HFF-Myc (cell line): Measurements from ENCODE around the gene VSIG10L.

ENCODE experiments used
- DNase-seq: peaks from one replicate; pipeline ENCODE4 v3.0.0-alpha.2; 2011; ENCODE audit warnings: low read depth; ENCODE audit errors: extremely low read depth
- H3K4me3 ChIP-seq: replicated peaks from 2 replicates; pipeline ENCODE4 v1.5.1; 2011; ENCODE audit warnings: low read depth, mild to moderate bottlenecking, control low read depth, low read length
- TF ChIP-seq, protein P1 (sequence below): IDR thresholded peaks from 2 replicates; pipeline ENCODE4 v1.5.1; 2012; ENCODE audit warnings: mild to moderate bottlenecking, low read depth, low read length, control low read depth; ENCODE audit errors: missing control alignments

VSIG10L gene

DNA sequence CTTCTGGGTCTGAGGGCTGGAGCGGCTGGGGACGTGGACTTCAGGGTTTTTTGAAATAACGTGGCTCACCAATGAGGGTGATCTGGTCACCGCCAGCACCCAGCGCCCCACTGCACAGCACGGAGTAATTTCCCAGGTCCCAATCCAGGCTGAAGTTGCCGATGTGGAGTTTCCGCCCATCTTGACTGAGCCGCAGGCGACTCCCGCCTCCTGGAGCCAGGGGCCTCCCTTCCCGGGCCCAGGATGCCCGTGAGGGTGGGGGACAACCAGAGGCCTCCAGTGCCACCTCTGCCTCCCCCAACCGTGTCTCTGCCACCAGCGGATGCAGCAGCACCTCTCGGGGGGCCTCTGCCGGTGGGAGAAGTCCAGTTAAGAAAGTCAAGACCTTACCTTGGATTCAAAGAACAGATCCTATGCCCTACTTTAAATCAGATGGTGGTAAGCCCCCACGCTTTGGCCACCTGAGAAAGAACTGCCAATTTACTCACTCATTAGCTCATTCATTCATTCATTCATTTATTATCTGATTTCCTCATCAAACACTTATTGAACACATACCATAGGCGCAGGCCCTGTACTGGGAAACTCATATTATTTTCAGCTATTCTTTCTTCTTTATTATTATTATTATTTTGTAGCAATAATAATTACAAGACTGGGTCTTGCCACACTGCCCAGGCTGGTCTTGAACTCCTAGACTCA is 3.9 kb downstream of the VSIG10L start:
- TF ChIP-seq, protein P1, sequence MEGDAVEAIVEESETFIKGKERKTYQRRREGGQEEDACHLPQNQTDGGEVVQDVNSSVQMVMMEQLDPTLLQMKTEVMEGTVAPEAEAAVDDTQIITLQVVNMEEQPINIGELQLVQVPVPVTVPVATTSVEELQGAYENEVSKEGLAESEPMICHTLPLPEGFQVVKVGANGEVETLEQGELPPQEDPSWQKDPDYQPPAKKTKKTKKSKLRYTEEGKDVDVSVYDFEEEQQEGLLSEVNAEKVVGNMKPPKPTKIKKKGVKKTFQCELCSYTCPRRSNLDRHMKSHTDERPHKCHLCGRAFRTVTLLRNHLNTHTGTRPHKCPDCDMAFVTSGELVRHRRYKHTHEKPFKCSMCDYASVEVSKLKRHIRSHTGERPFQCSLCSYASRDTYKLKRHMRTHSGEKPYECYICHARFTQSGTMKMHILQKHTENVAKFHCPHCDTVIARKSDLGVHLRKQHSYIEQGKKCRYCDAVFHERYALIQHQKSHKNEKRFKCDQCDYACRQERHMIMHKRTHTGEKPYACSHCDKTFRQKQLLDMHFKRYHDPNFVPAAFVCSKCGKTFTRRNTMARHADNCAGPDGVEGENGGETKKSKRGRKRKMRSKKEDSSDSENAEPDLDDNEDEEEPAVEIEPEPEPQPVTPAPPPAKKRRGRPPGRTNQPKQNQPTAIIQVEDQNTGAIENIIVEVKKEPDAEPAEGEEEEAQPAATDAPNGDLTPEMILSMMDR = no peak
- no peak for DNase-seq
- no peak overlapping the region for H3K4me3 ChIP-seq

DNA sequence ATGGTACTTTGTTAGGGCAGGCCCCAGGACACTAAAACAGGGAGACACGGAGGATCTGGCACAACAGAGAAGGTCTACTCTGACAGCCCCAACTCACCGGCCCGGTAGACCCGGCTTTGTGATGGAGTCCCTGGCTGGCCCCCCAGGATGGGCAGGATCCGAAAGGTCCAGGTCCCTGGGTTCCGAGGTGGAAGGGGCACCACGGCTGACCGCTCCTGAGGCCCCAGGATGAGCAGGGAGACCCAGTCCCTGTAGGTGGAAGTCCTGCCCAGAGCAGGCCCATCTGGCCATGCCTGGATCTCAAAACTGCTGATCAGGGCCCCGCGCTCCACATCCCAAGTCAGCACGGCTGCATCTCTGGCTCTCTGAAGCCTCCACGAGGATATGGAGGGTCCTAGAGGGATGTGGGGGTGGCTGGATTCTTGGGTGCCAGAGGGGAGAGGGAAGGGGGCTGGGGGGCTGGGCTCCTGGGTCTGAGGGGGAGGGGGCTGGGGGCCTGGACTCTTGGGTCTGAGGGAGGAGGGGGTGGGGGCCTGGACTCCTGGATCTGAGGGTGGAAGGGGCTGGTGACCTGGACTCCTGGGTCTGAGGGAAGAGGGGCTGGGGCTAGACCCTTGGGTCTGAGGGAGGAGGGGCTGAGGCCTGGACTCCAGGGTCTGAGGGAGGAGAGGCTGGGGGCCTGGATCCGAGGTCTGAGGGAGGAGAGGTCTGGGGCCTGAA is 4.6 kb downstream of the VSIG10L start:
- no peak overlapping the region for H3K4me3 ChIP-seq
- DNase-seq = no peak
- TF ChIP-seq, protein P1 = no peak

DNA sequence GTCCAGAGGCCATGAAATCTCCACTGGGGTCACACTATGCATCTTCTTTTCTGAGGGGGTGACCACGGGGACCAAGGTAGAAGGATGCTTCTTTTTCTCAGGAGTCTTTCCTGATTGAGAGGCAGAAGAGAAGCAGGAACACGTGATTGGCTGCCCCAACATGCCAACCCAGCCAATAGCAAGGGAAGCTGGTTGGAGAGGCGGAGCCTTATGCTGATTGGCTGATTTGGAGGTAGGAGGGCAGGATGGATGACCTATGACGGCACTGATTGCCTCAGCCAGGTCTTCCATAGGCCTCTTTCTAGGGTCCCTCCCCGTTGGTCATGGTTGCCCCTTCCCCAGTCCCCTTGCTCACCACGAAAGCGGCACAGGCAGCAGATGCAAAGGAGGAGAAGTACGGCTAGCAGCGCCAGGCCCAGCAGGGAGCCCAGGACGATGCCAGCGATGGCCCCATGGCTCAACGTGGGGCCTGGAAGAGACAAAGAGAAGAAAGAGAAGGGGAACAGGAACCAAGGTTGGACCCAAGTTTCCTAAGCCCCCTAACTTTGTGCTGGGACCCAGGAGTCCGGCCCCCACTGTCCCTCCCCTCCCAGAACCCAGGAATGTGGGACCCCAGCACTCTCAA is 8.0 kb downstream of the VSIG10L start:
- no peak for DNase-seq
- TF ChIP-seq, protein P1 = no peak
- H3K4me3 ChIP-seq = no peak overlapping the region

DNA sequence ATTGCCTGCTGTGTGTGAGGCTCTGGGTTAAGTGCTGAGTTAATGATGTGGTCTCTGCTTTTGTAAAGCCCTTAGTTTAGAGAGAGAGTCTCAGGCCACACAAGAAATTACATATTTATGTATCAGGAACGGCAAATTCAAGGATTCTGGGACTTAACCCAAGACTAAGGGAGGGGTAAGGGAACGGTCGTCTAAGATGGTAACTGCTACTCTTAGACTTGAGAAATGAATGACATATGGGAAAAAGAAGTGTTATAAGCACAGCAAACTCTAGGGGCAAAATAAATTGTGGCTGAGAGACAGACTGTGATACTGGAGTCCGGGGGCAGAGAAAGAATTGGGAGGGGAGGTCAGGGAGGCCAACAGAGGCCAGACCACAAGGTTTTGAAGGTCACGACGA is 10.2 kb downstream of the VSIG10L start:
- TF ChIP-seq, protein P1 = no peak
- no peak overlapping the region for H3K4me3 ChIP-seq
- no peak for DNase-seq

DNA sequence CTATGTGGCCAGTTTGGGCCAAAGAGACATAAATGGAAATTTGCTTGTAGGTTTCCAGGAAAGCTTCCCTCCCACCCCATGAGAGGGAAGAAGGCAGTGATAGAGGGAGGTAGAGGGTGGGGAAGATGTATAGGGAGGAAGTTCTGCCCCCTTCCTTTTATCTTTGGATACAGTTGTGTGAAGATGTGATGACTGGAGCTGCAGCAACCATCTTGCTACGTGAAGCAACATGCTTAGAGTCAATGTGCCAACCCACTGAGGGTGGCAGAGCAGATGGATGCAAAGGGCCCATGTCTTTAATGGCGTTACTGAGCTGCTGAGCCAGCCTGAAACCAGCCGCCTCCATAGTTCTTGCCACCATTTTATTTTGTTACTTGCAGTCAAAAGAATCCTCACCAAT is 10.7 kb downstream of the VSIG10L start:
- no peak for DNase-seq
- TF ChIP-seq, protein P1 = no peak
- no peak overlapping the region for H3K4me3 ChIP-seq

DNA sequence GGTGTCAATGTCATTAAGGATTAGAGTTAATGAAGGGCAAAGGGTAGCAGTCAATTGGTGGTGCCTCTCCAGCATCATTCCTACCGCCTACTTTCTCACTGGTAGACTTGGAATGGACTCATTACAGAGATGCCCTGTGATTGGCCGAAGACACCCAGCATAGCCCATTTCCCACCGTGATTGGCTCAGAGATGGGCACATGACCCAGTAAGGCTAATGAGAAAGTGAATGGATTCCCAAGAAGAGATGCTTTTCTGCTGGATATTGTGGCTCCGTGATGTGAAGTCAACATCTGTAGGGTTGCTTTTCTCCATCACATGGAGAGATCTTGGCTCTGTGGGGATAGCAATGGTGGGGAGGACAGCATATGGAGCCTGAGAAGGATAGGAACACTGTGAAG is 11.6 kb downstream of the VSIG10L start:
- DNase-seq = no peak
- H3K4me3 ChIP-seq = no peak overlapping the region
- TF ChIP-seq, protein P1 = no peak
